Tibial nerve (tissue), 4 donors: ENCODE data around the gene KLF4. TPM values are rescaled to one million over a fixed set of nuclear protein-coding genes. Genes with fewer than 3 reads are reported as not detected.
A peak's percentile ranks its signal among the peaks of the same experiment; 100 is the strongest.

ENCODE experiments used
- DNase-seq, 2 donors: peaks; one replicate each; pipeline ENCODE4 v3.0.0-alpha.2; 2019; ENCODE audit warnings: low spot score in 2 of 2
- H3K27ac ChIP-seq, 4 donors: fragments of 200-600 bp; sonication (generic) in 3 of 4; one replicate each; pipeline ENCODE4 v1.5.1; 2017 to 2019; ENCODE audit warnings: mild to moderate bottlenecking in 1 of 4
- H3K27me3 ChIP-seq, 2 donors: fragments of 200-600 bp; sonication (generic) in 1 of 2; one replicate each; pipeline versions ENCODE4 v1.5.1 to v1.6.0; 2017 to 2019
- H3K36me3 ChIP-seq, 3 donors: fragments of 200-600 bp; sonication (generic); one replicate each; pipeline ENCODE4 v1.5.1; 2018 to 2019
- H3K4me1 ChIP-seq, 4 donors: fragments of 200-600 bp; sonication (generic) in 3 of 4; one replicate each; pipeline ENCODE4 v1.5.1; 2017 to 2019
- H3K4me3 ChIP-seq, 4 donors: fragments of 200-600 bp; sonication (generic) in 3 of 4; one replicate each; pipeline ENCODE4 v1.5.1; 2017 to 2019; ENCODE audit warnings: mild to moderate bottlenecking in 1 of 4, moderate library complexity in 1 of 4
- H3K9me3 ChIP-seq, 4 donors: fragments of 200-600 bp; sonication (generic) in 3 of 4; one replicate each; pipeline ENCODE4 v1.5.1; 2017 to 2019
- EP300 ChIP-seq, 2 donors: sonication (generic); formaldehyde crosslinking; IDR thresholded peaks; one replicate each; pipeline ENCODE4 v1.6.1; 2017; ENCODE audit warnings: antibody characterized with exemption in 2 of 2, mild to moderate bottlenecking in 1 of 2
- POLR2A ChIP-seq, 2 donors: fragments of 450-650 bp; IDR thresholded peaks; one replicate each; pipeline ENCODE4 v1.6.1; 2017; ENCODE audit warnings: antibody characterized with exemption in 2 of 2, mild to moderate bottlenecking in 2 of 2, moderate library complexity in 2 of 2
- WGBS, 2 donors: methylation state at CpG; one replicate each; pipeline ENCODE4 v1.1.5; 2018; 5-methylcytosine and 5-hydroxymethylcytosine counted together
- total RNA-seq, 4 donors: library from RNA; depleted of rRNA; stranded (reverse); fragments of >200 nt; gene quantifications; one replicate each; pipeline ENCODE4 v1.1.0, GENCODE V29; 2016
- TF ChIP-seq, protein P1 (sequence below), 5 experiments: fragments of 200-600 bp in 3 of 5; fragments of 450-650 bp in 2 of 5; sonication (generic) in 3 of 5; IDR thresholded peaks; one replicate each; pipeline ENCODE4 v1.5.1; 2016 to 2019; ENCODE audit warnings: antibody characterized with exemption in 5 of 5, mild to moderate bottlenecking in 3 of 5, moderate library complexity in 2 of 5

The KLF4 gene
- total RNA-seq, 4 donors from 2014 or later = 90.6 to 123 (median 106) TPM

- Histone ChIP-seq H3K27me3 (no peaks in the 10 kb centered on the region), H3K27ac (peak overlapping the region; percentile 66 to 94 (median 92)), H3K36me3 (peaks cover 0 to 32% (median 0%) of the 10 kb centered on the region in 3 donors), H3K4me3 (peak overlapping the region; percentile 55 to 85 (median 70)), H3K4me1 (peaks cover 0 to 50% (median 12%) of the 10 kb centered on the region in 4 donors), H3K9me3 (no peaks in the 10 kb centered on the region)
- WGBS, 2 donors = 59 to 73% methylated on average over 19 to 31 of the region's 31 CpGs
- TF ChIP-seq, protein P1, sequence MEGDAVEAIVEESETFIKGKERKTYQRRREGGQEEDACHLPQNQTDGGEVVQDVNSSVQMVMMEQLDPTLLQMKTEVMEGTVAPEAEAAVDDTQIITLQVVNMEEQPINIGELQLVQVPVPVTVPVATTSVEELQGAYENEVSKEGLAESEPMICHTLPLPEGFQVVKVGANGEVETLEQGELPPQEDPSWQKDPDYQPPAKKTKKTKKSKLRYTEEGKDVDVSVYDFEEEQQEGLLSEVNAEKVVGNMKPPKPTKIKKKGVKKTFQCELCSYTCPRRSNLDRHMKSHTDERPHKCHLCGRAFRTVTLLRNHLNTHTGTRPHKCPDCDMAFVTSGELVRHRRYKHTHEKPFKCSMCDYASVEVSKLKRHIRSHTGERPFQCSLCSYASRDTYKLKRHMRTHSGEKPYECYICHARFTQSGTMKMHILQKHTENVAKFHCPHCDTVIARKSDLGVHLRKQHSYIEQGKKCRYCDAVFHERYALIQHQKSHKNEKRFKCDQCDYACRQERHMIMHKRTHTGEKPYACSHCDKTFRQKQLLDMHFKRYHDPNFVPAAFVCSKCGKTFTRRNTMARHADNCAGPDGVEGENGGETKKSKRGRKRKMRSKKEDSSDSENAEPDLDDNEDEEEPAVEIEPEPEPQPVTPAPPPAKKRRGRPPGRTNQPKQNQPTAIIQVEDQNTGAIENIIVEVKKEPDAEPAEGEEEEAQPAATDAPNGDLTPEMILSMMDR (IDR thresholded peaks at IDR 0.05) = no peak
- TF ChIP-seq POLR2A (IDR thresholded peaks at IDR 0.05) (no peak), EP300 (IDR thresholded peaks at IDR 0.05) (no peak)
- no peak for DNase-seq
Measured at GRCh38 chr9:107486674-107487520, 2.7 kb downstream of the KLF4 start.

GRCh38 chr9:107485458-107486043 lies 4.0 kb downstream of the KLF4 start:
- H3K9me3 ChIP-seq = no peaks in the 10 kb centered on the region
- H3K27ac ChIP-seq = peak overlapping the region in 3 of 4 donors; percentile 30 to 94 (median 55)
- no peak for DNase-seq
- peaks cover 0 to 32% (median 0%) of the 10 kb centered on the region in 3 donors for H3K36me3 ChIP-seq
- WGBS, 2 donors = 76 to 78% methylated on average over 15 of the region's 15 CpGs
- peak overlapping the region in 3 of 4 donors; percentile 16 to 71 (median 69) for H3K4me3 ChIP-seq
- H3K4me1 ChIP-seq = peaks cover 0 to 44% (median 1%) of the 10 kb centered on the region in 4 donors
- no peaks in the 10 kb centered on the region for H3K27me3 ChIP-seq
- TF ChIP-seq, protein P1 (IDR thresholded peaks at IDR 0.05) = no peak
- no peak for TF ChIP-seq EP300 (IDR thresholded peaks at IDR 0.05)
- TF ChIP-seq POLR2A (IDR thresholded peaks at IDR 0.05) = no peak

- DNase-seq = peak in 1 of 2 donors; percentile 60
- Histone ChIP-seq H3K4me3 (peak overlapping the region in 1 of 4 donors; percentile 69), H3K27ac (peak overlapping the region in 3 of 4 donors; percentile 3 to 94 (median 30)), H3K4me1 (peaks cover 0 to 40% (median 0%) of the 10 kb centered on the region in 4 donors), H3K27me3 (no peaks in the 10 kb centered on the region), H3K9me3 (no peaks in the 10 kb centered on the region), H3K36me3 (peaks cover 0 to 32% (median 0%) of the 10 kb centered on the region in 3 donors)
- TF ChIP-seq POLR2A (IDR thresholded peaks at IDR 0.05) = no peak
- TF ChIP-seq, protein P1 (IDR thresholded peaks at IDR 0.05) = peak; percentile 37 to 57 (median 50)
- TF ChIP-seq EP300 (IDR thresholded peaks at IDR 0.05) = peak in 1 of 2 donors; percentile 53
- 51% methylated on average over 4 of the region's 4 CpGs for WGBS, 2 donors
Measured at GRCh38 chr9:107484117-107484723, 5.3 kb downstream of the KLF4 start.

GRCh38 chr9:107483666-107484065 lies 5.9 kb downstream of the KLF4 start:
- 70 to 78% methylated on average over 2 of the region's 2 CpGs for WGBS, 2 donors
- DNase-seq = no peak
- Histone ChIP-seq H3K4me1 (peaks cover 0 to 40% (median 0%) of the 10 kb centered on the region in 4 donors), H3K27ac (peak overlapping the region in 2 of 4 donors; percentile 3 to 94), H3K4me3 (peak overlapping the region in 1 of 4 donors; percentile 69), H3K9me3 (no peaks in the 10 kb centered on the region), H3K36me3 (peaks cover 0 to 32% (median 0%) of the 10 kb centered on the region in 3 donors), H3K27me3 (no peaks in the 10 kb centered on the region)
- TF ChIP-seq, protein P1 (IDR thresholded peaks at IDR 0.05) = no peak
- TF ChIP-seq POLR2A (IDR thresholded peaks at IDR 0.05) (no peak), EP300 (IDR thresholded peaks at IDR 0.05) (no peak)
